ENCODE data around the gene COL20A1.
"Not testable (repeated sequence)": the region's sequence is repeated elsewhere in the genome, so short reads cannot be mapped to it uniquely, and the experiment has no call there.

COL20A1 gene

DNA sequence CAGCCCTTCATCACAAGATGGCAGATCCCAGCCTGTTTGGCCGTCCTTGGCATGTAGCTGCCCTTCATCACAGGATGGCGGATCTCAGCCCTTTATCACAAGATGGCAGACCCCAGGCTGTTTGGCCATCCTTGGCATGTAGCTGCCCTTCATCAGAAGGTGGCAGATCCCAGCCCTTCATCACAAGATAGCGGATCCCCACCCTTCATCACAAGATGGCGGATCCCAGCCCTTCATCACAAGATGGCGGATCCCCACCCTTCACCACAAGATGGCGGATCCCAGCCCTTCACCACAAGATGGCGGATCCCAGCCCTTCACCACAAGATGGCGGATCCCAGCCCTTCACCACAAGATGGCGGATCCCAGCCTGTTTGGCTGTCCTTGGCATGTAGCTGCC lies 42.1 kb downstream of the COL20A1 start:
- DNase-seq (ENCODE audit: low spot score), result not testable (repeated sequence)

GRCh38 chr20:63335711-63336110 lies 42.7 kb downstream of the COL20A1 start:
- no peak for DNase-seq (ENCODE audit: low spot score)

GRCh38 chr20:63336232-63336752 lies 43.3 kb downstream of the COL20A1 start:
- no peak for DNase-seq (ENCODE audit: low spot score)

DNA sequence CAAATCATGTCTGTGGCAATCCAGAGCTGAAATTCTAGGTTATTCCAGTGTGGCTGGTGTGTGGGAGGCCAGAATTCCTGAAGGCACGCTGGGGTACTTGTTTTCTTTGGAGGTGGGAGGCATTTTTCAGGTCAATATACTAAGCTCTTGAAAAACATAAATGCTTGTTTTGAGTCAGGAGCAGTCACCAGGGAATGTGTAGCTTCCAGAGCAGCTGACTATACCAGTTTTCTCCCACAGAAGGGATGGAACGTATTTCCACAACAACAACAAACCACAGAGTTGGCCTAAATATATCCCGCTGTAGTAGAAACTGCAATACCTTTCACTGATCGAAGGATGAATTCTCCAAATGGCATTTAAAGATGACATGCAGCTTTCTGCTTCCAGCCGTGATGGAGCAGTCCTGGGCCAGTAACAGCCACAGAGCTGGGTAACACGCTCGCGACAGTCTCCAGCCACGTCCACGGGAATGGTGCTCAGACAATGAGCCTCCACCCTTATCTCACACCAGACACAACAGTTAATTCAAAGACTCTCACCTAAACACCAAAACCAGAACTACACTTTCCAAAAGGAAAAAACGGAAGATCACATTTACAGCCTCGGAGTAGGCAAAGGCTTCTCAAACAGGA lies 44.9 kb downstream of the COL20A1 start:
- DNase-seq (ENCODE audit: low spot score), result no peak

- DNase-seq (ENCODE audit: low spot score), result not testable (repeated sequence)
These were observed 46.4 kb downstream of the COL20A1 start for GRCh38 chr20:63339154-63340094.

- DNase-seq (ENCODE audit: low spot score), result not testable (repeated sequence)
These were observed 47.2 kb downstream of the COL20A1 start for GRCh38 chr20:63340158-63340688.

- DNase-seq (ENCODE audit: low spot score), result no peak
These were observed 49.8 kb downstream of the COL20A1 start for GRCh38 chr20:63342561-63343459.

DNA sequence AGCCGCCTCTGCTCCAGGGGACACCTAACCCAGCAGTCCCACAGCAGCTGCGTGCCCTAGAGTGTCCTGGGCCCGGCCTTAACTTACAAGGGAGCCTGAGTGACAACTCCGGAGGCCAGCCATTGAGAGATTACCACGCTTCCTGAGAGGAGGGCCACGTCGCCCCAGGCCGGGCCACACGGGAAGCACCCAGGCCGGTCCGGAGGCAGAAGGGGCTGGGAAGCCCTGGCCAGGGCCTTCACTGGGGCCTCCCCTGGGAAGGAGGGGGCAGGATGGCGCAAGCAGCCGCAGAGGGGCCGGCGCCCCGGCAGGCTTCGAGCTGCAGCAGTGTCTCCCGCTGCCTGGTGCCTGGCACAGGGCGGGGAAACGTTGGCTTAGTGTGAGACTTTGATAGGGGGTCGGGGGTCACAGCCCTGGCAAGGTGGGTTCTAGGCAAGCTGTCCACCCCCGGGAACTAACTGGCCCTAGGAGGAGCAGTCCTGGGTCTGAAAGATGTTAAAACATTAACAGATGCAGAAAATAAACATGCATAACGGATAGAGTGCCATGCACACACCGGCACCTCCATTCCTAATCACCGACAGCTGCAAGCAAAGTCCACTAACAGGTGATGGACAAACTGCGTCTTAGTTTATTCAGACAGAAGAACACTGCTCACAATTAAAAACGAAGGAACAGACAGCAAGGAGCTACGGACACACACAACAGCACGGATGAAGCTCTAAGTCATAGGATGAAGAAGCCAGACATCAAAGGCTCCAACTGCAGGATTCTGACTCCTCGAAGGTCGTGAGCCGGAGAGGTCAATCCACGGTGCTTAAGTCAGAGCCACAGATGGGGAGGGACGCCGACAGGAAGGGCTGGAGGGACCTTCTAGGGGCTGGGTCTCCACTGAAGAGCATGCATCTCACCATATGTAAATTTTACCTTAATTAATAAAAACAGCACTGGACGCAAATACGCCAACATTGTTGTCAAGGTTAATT lies 50.8 kb downstream of the COL20A1 start:
- DNase-seq (ENCODE audit: low spot score), result no peak

GRCh38 chr20:63344616-63345327 lies 51.8 kb downstream of the COL20A1 start:
- DNase-seq (ENCODE audit: low spot score), result no peak

GRCh38 chr20:63345328-63346100 lies 52.5 kb downstream of the COL20A1 start:
- DNase-seq (ENCODE audit: low spot score), result no peak

DNA sequence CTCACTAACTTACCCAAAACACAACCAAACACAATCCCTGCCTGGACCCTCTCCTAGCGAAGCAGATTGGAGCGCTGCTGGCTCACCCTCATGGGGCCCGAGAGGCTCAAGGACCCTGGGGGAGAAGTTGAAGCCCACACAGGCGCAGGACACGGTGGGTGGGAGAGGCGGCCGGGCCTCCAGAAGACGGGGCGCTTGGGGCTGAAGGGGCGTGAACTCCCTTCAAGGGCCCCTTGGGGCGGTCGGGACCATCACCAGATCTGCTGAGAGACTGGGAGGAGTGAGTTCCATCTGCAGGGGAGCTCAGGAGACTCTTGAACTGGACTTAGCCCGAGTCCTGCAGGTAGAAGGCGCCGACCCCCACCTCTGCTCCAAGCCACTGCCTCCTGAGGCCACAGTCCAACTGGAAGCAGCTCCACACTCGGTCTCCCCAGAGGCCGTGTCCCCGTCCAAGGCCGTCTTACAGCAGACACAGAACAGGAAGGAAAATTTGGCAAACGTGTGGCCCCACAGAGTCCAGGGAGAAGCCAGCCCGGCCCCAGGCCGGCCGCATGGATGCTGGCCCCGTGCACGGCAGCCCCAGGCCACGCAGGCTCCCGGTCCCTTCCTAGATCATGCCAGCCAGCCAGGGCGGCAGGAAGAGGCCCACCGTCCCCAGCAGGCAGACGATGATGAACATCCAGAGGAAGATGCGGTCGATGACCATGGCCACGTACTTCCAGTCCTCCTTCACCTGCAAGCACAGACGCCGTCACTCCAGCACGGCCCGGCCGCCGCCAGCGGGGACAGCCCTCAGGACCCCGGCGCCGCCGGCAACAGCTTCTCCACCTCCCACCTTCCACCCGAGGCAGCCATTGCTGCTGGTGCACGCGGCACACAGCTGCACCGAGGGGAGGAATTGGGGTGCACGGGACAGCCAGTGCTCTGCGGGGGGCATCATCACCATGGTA lies 53.4 kb downstream of the COL20A1 start:
- DNase-seq (ENCODE audit: low spot score), result no peak

DNA sequence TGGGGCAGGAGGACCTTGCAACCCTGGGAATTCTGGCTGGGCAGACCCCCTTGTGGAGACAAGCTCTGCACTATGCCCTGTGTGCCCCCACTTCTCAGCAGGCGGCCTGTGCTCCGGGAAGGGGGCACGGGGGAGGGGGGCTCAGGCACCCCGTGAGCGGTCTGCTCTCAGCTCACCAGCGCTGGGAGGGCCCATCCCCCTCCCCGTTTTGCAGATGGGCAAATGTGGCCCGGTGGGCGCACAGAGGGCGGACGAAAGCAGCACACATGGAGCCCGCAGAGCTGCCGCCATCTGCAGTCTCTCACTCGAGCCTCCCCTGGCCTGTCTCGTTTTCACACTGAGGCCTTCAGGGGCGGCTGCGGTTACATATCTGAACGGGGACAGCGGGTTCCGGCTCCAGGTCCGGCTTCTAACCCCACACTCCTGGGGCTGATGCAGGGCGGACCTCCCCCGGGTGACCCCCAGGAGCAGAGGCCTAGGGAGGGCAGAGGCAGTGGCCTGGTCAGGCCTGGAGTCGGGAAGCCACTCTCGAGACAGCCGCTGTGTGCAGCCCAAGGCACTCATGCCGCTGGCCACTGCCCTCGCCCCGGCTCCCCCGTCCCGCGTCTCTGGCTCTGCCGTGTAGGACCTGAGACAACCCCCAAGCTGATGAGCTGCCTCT lies 54.2 kb downstream of the COL20A1 start:
- no peak for DNase-seq (ENCODE audit: low spot score)

DNA sequence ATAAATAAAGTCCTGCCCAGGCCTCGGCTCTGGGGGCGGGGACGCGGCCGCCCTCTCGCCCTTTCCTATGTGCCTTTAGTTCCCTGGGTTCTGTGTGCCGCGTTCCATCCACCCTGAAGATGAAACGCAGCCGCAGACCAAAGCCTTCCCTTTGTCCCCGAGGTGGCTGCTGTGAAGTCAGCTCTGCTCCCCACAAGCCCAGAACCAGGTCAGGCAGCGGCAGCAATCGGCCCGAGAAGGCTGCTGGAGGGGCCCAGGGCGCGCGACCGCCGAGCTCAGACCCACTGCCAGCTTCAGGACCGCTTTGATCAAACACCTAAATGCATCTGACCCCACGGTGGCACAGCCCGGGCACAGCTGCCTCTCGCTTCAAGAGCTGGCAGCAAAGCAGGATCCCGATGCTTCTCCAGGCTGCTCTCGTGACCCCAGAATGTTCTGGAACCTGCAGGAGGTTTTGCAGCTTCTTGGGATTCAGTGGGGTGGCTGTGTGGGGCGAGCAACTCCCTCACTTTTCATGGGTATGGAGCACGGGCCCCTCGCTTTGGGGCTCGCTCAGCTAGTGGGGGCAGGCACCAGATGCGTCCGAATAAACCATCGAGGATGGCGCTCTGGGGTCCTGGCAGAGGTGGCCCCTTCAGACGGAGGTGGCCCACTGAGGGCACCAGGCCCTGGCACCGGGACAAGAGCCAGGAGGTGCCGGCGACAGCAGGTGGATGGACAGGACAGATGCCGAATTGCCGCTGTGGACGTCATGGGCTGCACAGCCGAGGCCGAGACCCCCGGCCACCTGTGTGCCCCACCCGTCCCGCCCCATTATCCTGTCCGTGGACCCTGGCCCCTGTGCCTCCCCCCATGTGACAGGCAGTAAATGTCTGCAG lies 55.2 kb downstream of the COL20A1 start:
- no peak for DNase-seq (ENCODE audit: low spot score)

GRCh38 chr20:63348828-63349515 lies 56.0 kb downstream of the COL20A1 start:
- no peak for DNase-seq (ENCODE audit: low spot score)

GRCh38 chr20:63349516-63349895 lies 56.5 kb downstream of the COL20A1 start:
- DNase-seq (ENCODE audit: low spot score), result no peak

GRCh38 chr20:63350196-63350595 lies 57.2 kb downstream of the COL20A1 start:
- DNase-seq (ENCODE audit: low spot score), result no peak

Measured in globus pallidus (tissue), 1 donor.